Measurements from ENCODE around the gene CPA5. TPM values are rescaled to one million over a fixed set of nuclear protein-coding genes. Genes with fewer than 3 reads are reported as not detected.

The CPA5 gene
- total and polyA plus RNA-seq, 2 of the 8 experiments (the other 6 are each of a cell fraction or from before 2014, with no cell fraction given): 0.12 TPM; not detected in 1

GRCh38 chr7:130329681-130330080 is 14.9 kb upstream of the CPA5 start (continued):
- no peak for TF ChIP-seq CHD7 (IDR thresholded peaks at IDR 0.05; ENCODE audit: insufficient replicate concordance, low read length)
- no peak for TF ChIP-seq JUND (IDR thresholded peaks at IDR 0.05; ENCODE audit: low read length)
- no peak for TF ChIP-seq YY1 (IDR thresholded peaks at IDR 0.05; ENCODE audit: low read depth, low read length)
- no peak for TF ChIP-seq SP4 (IDR thresholded peaks at IDR 0.05; ENCODE audit: low read length)
- TF ChIP-seq HDAC2 (IDR thresholded peaks at IDR 0.05; ENCODE audit: borderline replicate concordance in 1 of 2, low read depth in 2 of 2, low read length in 2 of 2): no peak
- TF ChIP-seq SRF (IDR thresholded peaks at IDR 0.05; ENCODE audit: low read depth, low read length): no peak
- no peak for TF ChIP-seq BCL11A (IDR thresholded peaks at IDR 0.05; ENCODE audit: low read depth in 2 of 2, low read length in 2 of 2)
- TF ChIP-seq GTF2F1 (IDR thresholded peaks at IDR 0.05; ENCODE audit: borderline replicate concordance, low read depth, low read length): no peak
- no peak for TF ChIP-seq POU5F1 (IDR thresholded peaks at IDR 0.05; ENCODE audit: low read depth, low read length)
- no peak for TF ChIP-seq MAFK (IDR thresholded peaks at IDR 0.05; ENCODE audit: low read depth, low read length)
- TF ChIP-seq RAD21 (IDR thresholded peaks at IDR 0.05 in 1 of 2, conservative IDR thresholded peaks at IDR 0.05 in 1 of 2; ENCODE audit: low read depth in 2 of 2, low read length in 2 of 2): no peak

Data from H1 (cell line).